Breast epithelium (tissue), 4 donors: ENCODE results near the gene ELAC1. TPM values are rescaled to one million over a fixed set of nuclear protein-coding genes. Genes with fewer than 3 reads are reported as not detected.
"Not testable (repeated sequence)": the region's sequence is repeated elsewhere in the genome, so short reads cannot be mapped to it uniquely, and the experiment has no call there.

Experiments used
- DNase-seq, 2 donors: peaks; one replicate each; pipeline ENCODE4 v3.0.0-alpha.2; 2019; ENCODE audit warnings: low spot score in 2 of 2
- H3K27ac ChIP-seq, 2 donors: fragments of 200-600 bp; sonication (generic) in 1 of 2; one replicate each; pipeline ENCODE4 v1.5.1; 2016 to 2019; ENCODE audit warnings: mild to moderate bottlenecking in 1 of 2
- H3K27me3 ChIP-seq, 2 donors: fragments of 200-600 bp; sonication (generic) in 1 of 2; one replicate each; pipeline versions ENCODE4 v1.5.1 to v1.6.0; 2017 to 2019; ENCODE audit warnings: control low read depth in 1 of 2, mild to moderate bottlenecking in 1 of 2
- H3K36me3 ChIP-seq: fragments of 200-600 bp; one replicate; pipeline ENCODE4 v1.5.1; 2019
- H3K4me1 ChIP-seq, 2 donors: fragments of 200-600 bp; sonication (generic); one replicate each; pipeline ENCODE4 v1.5.1; 2016 to 2019; ENCODE audit warnings: control low read depth in 1 of 2
- H3K4me3 ChIP-seq, 3 donors: fragments of 200-600 bp; sonication (generic); 1 replicate in 2 of 3; 2 replicates in 1 of 3; pipeline ENCODE4 v1.5.1; 2016 to 2019; ENCODE audit warnings: mild to moderate bottlenecking in 3 of 3, moderate library complexity in 2 of 3
- H3K9me3 ChIP-seq, 2 donors: fragments of 200-600 bp; sonication (generic) in 1 of 2; one replicate each; pipeline ENCODE4 v1.5.1; 2016 to 2019; ENCODE audit warnings: control low read depth in 1 of 2
- POLR2A ChIP-seq: fragments of 450-650 bp; IDR thresholded peaks from one replicate; pipeline ENCODE4 v1.6.1; 2016; ENCODE audit warnings: antibody characterized with exemption, mild to moderate bottlenecking, moderate library complexity
- POLR2AphosphoS5 ChIP-seq, 3 donors: sonication (generic); formaldehyde crosslinking; IDR thresholded peaks; one replicate each; pipeline ENCODE4 v1.6.1; 2017; ENCODE audit warnings: antibody characterized with exemption in 3 of 3
- intact Hi-C: fragments of 100-400 bp; cut with DNase I; formaldehyde crosslinking; loops from one replicate; pipeline ENCODE4 v1.15.1; 2023; ENCODE audit warnings: low total_unique reads
- total RNA-seq, 3 donors: library from RNA; depleted of rRNA; stranded (reverse); fragments of >200 nt; gene quantifications; one replicate each; pipeline ENCODE4 v1.1.0, GENCODE V29; 2016
- TF ChIP-seq, protein P1 (sequence below), 3 donors: fragments of 450-650 bp; IDR thresholded peaks; one replicate each; pipeline ENCODE4 v1.5.1; 2016 to 2017; ENCODE audit warnings: antibody characterized with exemption in 3 of 3, mild to moderate bottlenecking in 3 of 3, moderate library complexity in 3 of 3

ELAC1 gene
- total RNA-seq, 3 donors from 2014 or later = 4.8 to 6.9 (median 5.8) TPM

DNA sequence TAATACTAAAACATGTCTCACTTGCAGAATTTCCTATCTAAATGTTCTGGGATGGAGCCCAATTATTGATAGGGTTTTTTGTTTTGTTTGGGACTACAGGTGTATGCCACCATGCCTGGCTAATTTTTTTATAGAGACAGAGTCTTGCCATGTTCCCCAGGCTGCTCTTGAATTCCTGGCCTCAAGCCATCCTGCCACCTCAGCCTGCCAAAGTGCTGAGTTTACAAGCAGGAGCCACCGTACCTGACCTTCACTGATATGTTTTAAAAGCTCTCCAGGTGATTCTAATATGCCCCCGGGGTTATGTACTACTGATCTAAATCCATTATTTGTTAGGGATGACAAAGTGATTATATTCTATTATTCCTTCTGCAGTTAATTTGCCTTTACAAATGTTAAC lies 2.2 kb downstream of the ELAC1 start:
- intact Hi-C loops = no loop called here
- H3K4me3 ChIP-seq = no peak overlapping the region
- no peaks in the 10 kb centered on the region for H3K36me3 ChIP-seq
- DNase-seq = peak in 1 of 2 donors; percentile 60
- no peaks in the 10 kb centered on the region for H3K27me3 ChIP-seq
- H3K9me3 ChIP-seq = no peaks in the 10 kb centered on the region
- no peak for TF ChIP-seq POLR2A
- TF ChIP-seq, protein P1, sequence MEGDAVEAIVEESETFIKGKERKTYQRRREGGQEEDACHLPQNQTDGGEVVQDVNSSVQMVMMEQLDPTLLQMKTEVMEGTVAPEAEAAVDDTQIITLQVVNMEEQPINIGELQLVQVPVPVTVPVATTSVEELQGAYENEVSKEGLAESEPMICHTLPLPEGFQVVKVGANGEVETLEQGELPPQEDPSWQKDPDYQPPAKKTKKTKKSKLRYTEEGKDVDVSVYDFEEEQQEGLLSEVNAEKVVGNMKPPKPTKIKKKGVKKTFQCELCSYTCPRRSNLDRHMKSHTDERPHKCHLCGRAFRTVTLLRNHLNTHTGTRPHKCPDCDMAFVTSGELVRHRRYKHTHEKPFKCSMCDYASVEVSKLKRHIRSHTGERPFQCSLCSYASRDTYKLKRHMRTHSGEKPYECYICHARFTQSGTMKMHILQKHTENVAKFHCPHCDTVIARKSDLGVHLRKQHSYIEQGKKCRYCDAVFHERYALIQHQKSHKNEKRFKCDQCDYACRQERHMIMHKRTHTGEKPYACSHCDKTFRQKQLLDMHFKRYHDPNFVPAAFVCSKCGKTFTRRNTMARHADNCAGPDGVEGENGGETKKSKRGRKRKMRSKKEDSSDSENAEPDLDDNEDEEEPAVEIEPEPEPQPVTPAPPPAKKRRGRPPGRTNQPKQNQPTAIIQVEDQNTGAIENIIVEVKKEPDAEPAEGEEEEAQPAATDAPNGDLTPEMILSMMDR (IDR thresholded peaks at IDR 0.05) = no peak
- no peak for TF ChIP-seq POLR2AphosphoS5 (IDR thresholded peaks at IDR 0.05)
- H3K4me1 ChIP-seq = peaks cover 0 to 14% of the 10 kb centered on the region in 2 donors
- H3K27ac ChIP-seq = peak overlapping the region in 1 of 2 donors; percentile 7

DNA sequence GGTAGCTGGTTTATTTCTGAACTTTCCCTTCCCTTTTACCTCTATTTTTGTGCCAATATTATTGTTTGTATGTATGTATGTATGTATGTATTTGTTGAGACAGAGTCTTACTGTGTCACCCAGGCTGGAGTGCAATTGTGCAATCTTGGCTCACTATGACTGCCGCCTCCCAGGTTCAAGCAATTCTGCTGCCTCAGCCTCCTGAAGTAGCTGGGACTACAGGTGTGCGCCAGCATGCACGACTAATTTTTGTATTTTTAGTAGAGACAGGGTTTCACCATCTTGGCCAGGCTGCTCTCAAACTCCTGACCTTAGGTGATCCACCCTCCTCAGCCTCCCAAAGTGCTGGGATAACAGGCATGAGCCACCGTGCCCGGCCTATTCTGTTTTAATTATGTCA lies 4.6 kb downstream of the ELAC1 start:
- H3K9me3 ChIP-seq, H3K36me3 ChIP-seq, DNase-seq, H3K4me3 ChIP-seq, H3K27me3 ChIP-seq, H3K27ac ChIP-seq, intact Hi-C loops: not testable (repeated sequence)
- peaks cover 0 to 14% of the 10 kb centered on the region in 2 donors for H3K4me1 ChIP-seq

DNA sequence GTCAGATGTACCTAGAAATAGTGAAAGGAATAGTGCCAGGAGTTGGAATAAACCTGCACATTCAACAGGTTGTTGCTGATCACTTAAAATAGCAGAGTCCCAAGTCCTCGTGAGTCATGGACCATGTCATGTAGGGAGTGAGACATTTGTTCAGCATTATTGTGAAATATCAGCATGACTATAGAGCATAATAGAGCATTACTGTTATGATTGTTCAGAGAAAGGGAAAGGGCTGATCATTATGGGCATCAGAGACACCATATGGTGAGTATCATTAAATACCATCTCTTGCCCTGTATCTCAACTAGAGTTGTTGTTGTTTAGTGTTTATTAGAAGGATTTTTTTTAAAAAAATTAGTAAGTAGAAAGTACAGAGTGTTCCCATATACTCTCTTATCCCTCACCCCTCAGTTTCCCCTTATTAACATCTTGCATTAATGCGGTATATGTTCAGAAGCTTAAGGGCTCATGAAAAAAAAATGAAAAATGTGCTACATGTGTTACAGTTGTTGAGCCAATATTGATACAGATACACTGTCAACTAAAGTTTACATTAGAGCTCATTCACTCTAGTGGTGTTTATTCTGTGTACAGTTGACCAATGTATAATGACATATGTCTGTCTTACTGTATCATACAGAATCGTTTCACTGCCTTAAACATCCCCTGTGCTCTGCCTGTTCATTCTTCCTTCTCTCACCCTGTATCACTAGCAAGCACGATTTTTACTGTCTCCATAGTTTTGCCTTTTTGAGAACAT lies 5.7 kb downstream of the ELAC1 start:
- TF ChIP-seq POLR2A = no peak
- intact Hi-C loops = no loop called here
- peaks cover 0 to 14% of the 10 kb centered on the region in 2 donors for H3K4me1 ChIP-seq
- no peak overlapping the region for H3K4me3 ChIP-seq
- H3K36me3 ChIP-seq = no peaks in the 10 kb centered on the region
- H3K9me3 ChIP-seq = peaks cover 6% of the 10 kb centered on the region in 2 donors
- H3K27ac ChIP-seq = no peak overlapping the region
- no peak for DNase-seq
- no peaks in the 10 kb centered on the region for H3K27me3 ChIP-seq

DNA sequence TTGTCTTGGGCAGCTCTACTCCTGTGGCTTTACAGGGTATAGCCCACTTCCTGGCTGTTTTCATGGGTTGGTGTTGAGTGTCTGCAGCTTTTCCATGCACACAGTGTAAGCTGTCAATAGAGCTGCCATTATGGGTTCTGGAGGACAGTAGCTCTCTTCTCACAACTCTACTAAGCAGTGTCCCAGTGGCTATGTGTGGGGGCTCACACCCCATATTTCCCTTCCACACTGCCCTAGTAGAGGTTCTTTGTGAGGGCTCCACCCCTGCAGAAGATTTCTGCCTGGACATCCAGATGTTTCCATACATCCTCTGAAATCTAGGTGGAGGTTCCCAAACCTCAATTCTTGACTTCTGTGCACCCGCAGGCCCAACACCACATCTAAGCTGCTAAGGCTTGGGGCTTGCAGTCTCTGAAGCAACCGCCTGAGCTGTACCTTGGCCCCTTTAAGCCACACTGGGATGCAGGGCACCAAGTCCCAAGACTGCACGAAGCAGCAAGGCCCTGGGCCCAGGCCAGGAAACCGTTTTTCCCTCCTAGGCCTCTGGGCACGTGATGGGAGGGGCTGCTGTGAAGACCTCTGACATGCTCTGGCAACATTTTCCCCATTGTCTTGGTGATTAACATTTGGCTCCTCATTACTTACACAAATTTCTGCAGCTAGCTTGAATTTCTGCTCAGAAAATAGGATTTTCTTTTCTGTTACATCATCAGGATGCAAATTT lies 9.4 kb downstream of the ELAC1 start:
- DNase-seq = no peak
- Histone ChIP-seq H3K27me3 (no peaks in the 10 kb centered on the region), H3K4me3 (no peak overlapping the region), H3K4me1 (no peaks in the 10 kb centered on the region), H3K27ac (no peak overlapping the region), H3K36me3 (no peaks in the 10 kb centered on the region), H3K9me3 (peaks cover 6% of the 10 kb centered on the region in 2 donors)
- intact Hi-C loops = no loop called here
- TF ChIP-seq, protein P1 (IDR thresholded peaks at IDR 0.05) = no peak
- no peak for TF ChIP-seq POLR2AphosphoS5 (IDR thresholded peaks at IDR 0.05)

DNA sequence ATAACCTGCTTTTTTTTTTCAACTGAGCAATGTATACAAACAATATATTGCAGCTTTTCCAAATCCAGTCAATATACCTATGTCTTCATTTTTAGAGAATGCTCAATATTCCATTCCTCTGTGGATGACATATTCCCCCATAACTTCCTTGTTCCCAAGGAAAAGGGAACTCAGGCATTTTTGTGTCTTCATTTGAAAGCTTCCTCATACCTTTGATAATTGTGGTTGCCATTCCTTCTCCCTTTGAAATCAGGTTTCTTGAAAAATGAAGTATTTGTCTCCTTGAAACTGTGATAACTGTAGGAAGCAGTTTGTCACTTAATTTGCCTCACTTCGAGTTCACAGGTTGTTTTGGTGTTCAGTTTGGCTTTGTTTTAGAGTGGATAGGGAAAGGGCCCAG lies 13.5 kb downstream of the ELAC1 start:
- Histone ChIP-seq H3K27me3 (no peaks in the 10 kb centered on the region), H3K4me1 (no peaks in the 10 kb centered on the region), H3K27ac (peak overlapping the region in 1 of 2 donors; percentile 60), H3K36me3 (no peaks in the 10 kb centered on the region), H3K9me3 (peaks cover 6% of the 10 kb centered on the region in 2 donors), H3K4me3 (no peak overlapping the region)
- TF ChIP-seq POLR2AphosphoS5 (IDR thresholded peaks at IDR 0.05) (no peak), POLR2A (no peak)
- TF ChIP-seq, protein P1 (IDR thresholded peaks at IDR 0.05) = no peak
- no peak for DNase-seq
- intact Hi-C loops = loop anchor here (5.0 kb wide), 1 partner anchor 249 kb away; no protein-coding TSS in a partner anchor
